ENCODE results near the gene DDX49. TPM values are rescaled to one million over a fixed set of nuclear protein-coding genes. Genes with fewer than 3 reads are reported as not detected.

The DDX49 gene
- total RNA-seq, 6 donors from 2014 or later: 22.5 to 46.7 (median 40.1) TPM

GRCh38 chr19:18921593-18921992 lies 2.1 kb downstream of the DDX49 start:
- H3K27ac ChIP-seq: no peak overlapping the region
- H3K4me1 ChIP-seq: peaks cover 24 to 37% (median 27%) of the 10 kb centered on the region in 4 donors
- WGBS, 2 donors: 94 to 96% methylated on average over 11 to 16 of the region's 17 CpGs
- TF ChIP-seq CTCF (IDR thresholded peaks at IDR 0.05) (no peak), EP300 (IDR thresholded peaks at IDR 0.05) (no peak), POLR2A (IDR thresholded peaks at IDR 0.05) (no peak), POLR2AphosphoS5 (IDR thresholded peaks at IDR 0.05) (no peak)
- DNase-seq: peak in 1 of 2 donors; percentile 76
- no peaks in the 10 kb centered on the region for H3K27me3 ChIP-seq
- H3K36me3 ChIP-seq: peaks cover 25 to 56% (median 54%) of the 10 kb centered on the region in 4 donors
- no peak overlapping the region for H3K4me3 ChIP-seq
- H3K9me3 ChIP-seq: no peaks in the 10 kb centered on the region
- no peak for ATAC-seq (ENCODE audit: low FRiP score in 2 of 2)

- no peak for ATAC-seq (ENCODE audit: low FRiP score in 2 of 2)
- TF ChIP-seq EP300 (IDR thresholded peaks at IDR 0.05) (no peak), CTCF (IDR thresholded peaks at IDR 0.05) (no peak), POLR2A (IDR thresholded peaks at IDR 0.05) (no peak), POLR2AphosphoS5 (IDR thresholded peaks at IDR 0.05) (no peak)
- Histone ChIP-seq H3K36me3 (peaks cover 25 to 61% (median 57%) of the 10 kb centered on the region in 4 donors), H3K27ac (no peak overlapping the region), H3K4me1 (peaks cover 23 to 30% (median 25%) of the 10 kb centered on the region in 4 donors), H3K9me3 (no peaks in the 10 kb centered on the region), H3K27me3 (no peaks in the 10 kb centered on the region), H3K4me3 (no peak overlapping the region)
- 90 to 93% methylated on average over 14 to 28 of the region's 29 CpGs for WGBS, 2 donors
- peak in 1 of 2 donors; percentile 77 for DNase-seq
These were observed 2.9 kb downstream of the DDX49 start for GRCh38 chr19:18922228-18922985.

- Histone ChIP-seq H3K9me3 (no peaks in the 10 kb centered on the region), H3K4me3 (no peak overlapping the region), H3K27me3 (no peaks in the 10 kb centered on the region), H3K36me3 (peaks cover 29 to 84% (median 75%) of the 10 kb centered on the region in 4 donors), H3K27ac (no peak overlapping the region), H3K4me1 (peaks cover 11 to 17% (median 13%) of the 10 kb centered on the region in 4 donors)
- 98% methylated on average over 12 to 15 of the region's 15 CpGs for WGBS, 2 donors
- ATAC-seq (ENCODE audit: low FRiP score in 2 of 2) (no peak), DNase-seq (no peak)
- no peak for TF ChIP-seq EP300 (IDR thresholded peaks at IDR 0.05)
- no peak for TF ChIP-seq POLR2A (IDR thresholded peaks at IDR 0.05)
- TF ChIP-seq POLR2AphosphoS5 (IDR thresholded peaks at IDR 0.05): no peak
- TF ChIP-seq CTCF (IDR thresholded peaks at IDR 0.05): no peak
These were observed 5.2 kb downstream of the DDX49 start for GRCh38 chr19:18924684-18925213.

- ATAC-seq (ENCODE audit: low FRiP score in 2 of 2) (no peak), DNase-seq (no peak)
- no peak overlapping the region for H3K27ac ChIP-seq
- H3K36me3 ChIP-seq: peaks cover 18 to 82% (median 59%) of the 10 kb centered on the region in 4 donors
- H3K4me3 ChIP-seq: no peak overlapping the region
- peaks cover 3 to 13% (median 8%) of the 10 kb centered on the region in 4 donors for H3K4me1 ChIP-seq
- no peaks in the 10 kb centered on the region for H3K27me3 ChIP-seq
- TF ChIP-seq POLR2AphosphoS5 (IDR thresholded peaks at IDR 0.05): no peak
- TF ChIP-seq POLR2A (IDR thresholded peaks at IDR 0.05): no peak
- TF ChIP-seq CTCF (IDR thresholded peaks at IDR 0.05): no peak
- no peak for TF ChIP-seq EP300 (IDR thresholded peaks at IDR 0.05)
- no peaks in the 10 kb centered on the region for H3K9me3 ChIP-seq
- 87 to 93% methylated on average over 19 to 26 of the region's 26 CpGs for WGBS, 2 donors
These were observed 8.7 kb downstream of the DDX49 start for GRCh38 chr19:18928018-18928805.

Data from upper lobe of left lung (tissue), 6 donors.